ENCODE measurements around the gene CORO2B. TPM values are rescaled to one million over a fixed set of nuclear protein-coding genes. Genes with fewer than 3 reads are reported as not detected.

CORO2B gene
- polyA plus RNA-seq, 1 of the 3 experiments (the other 2 are of a cell fraction): 3.6 TPM

DNA sequence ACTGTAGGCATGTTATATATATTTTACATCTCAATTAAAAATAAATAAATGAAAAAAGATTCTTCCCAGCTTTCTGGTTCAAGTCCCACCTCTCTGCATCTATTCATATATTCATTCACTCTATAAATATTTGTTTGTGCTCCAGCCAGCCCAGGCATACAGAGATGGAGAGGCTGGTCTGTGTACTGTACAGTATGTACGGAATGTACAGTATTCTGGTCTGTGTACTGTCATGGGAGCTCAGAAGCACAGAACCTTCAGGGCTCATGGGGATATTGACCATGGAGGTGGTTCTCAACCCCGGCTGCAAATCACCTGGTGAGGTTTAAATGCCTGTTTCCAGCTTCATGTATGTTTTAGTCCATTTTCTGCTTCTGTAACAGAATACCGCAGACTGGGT lies 13.8 kb downstream of the CORO2B start:
- Histone ChIP-seq H3K4me3 (ENCODE audit: low read depth in 2 of 2, low read length in 1 of 2) (no peak overlapping the region), H3K27me3 (ENCODE audit: insufficient read depth) (no peaks in the 10 kb centered on the region), H3K79me2 (ENCODE audit: insufficient read depth) (no peaks in the 10 kb centered on the region), H3F3A (replicated peaks; ENCODE audit: insufficient read depth) (no peaks in the 10 kb centered on the region), H3K9ac (no peak overlapping the region), H3K36me3 (replicated peaks in 1 of 2; ENCODE audit: control insufficient read depth in 1 of 2, insufficient read depth in 2 of 2, low read length in 1 of 2) (no peaks in the 10 kb centered on the region), H3K4me2 (no peak overlapping the region), H4K20me1 (ENCODE audit: insufficient read depth) (no peaks in the 10 kb centered on the region), H3K4me1 (ENCODE audit: control insufficient read depth in 1 of 2, insufficient read depth in 2 of 2, low read depth in 1 of 2, low read length in 1 of 2) (peaks cover 0 to 12% of the 10 kb centered on the region in 2 experiments; a peak in 1 of 4 replicates), H3K27ac (ENCODE audit: low read depth in 2 of 2, low read length in 1 of 2) (no peak overlapping the region), H3K9me2 (no peaks in the 10 kb centered on the region), H2AFZ (ENCODE audit: low read depth) (no peak overlapping the region), H3K9me3 (no peaks in the 10 kb centered on the region)
- WGBS (ENCODE audit: low lambda C conversion rate): 100% methylated on average over 3 of the region's 3 CpGs
- ChIA-PET CTCF (interaction anchor here (1.2 kb wide), 1 partner anchor 31 kb away, joined by 3 read pairs; no protein-coding TSS in a partner anchor), POLR2A (no interaction called here)
- DNase-seq: no peak
- TF ChIP-seq, protein P1, sequence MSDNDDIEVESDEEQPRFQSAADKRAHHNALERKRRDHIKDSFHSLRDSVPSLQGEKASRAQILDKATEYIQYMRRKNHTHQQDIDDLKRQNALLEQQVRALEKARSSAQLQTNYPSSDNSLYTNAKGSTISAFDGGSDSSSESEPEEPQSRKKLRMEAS (IDR thresholded peaks at IDR 0.05; ENCODE audit: low read depth): no peak
- TF ChIP-seq TEAD4 (IDR thresholded peaks at IDR 0.05; ENCODE audit: borderline replicate concordance, insufficient read depth) (no peak), RCOR1 (IDR thresholded peaks at IDR 0.05; ENCODE audit: low read length) (no peak), EP300 (IDR thresholded peaks at IDR 0.05; ENCODE audit: borderline replicate concordance in 1 of 2, low read depth in 1 of 2, low read length in 1 of 2) (no peak), GATA2 (CRISPR knock-in tag; IDR thresholded peaks at IDR 0.05) (no peak), YY1 (IDR thresholded peaks at IDR 0.05; ENCODE audit: low read depth) (no peak), JUND (IDR thresholded peaks at IDR 0.05) (no peak), SMC3 (IDR thresholded peaks at IDR 0.05; ENCODE audit: low read depth, low read length) (no peak), SIN3A (IDR thresholded peaks at IDR 0.05; ENCODE audit: borderline replicate concordance, low read depth, low read length) (no peak), ZBTB33 (IDR thresholded peaks at IDR 0.05; ENCODE audit: borderline replicate concordance, low read depth) (no peak), POLR2AphosphoS5 (IDR thresholded peaks at IDR 0.05; ENCODE audit: low read depth, low read length) (no peak), FOXM1 (IDR thresholded peaks at IDR 0.05; ENCODE audit: low read depth) (no peak), FOSL2 (IDR thresholded peaks at IDR 0.05; ENCODE audit: borderline replicate concordance, low read depth) (no peak), ELF1 (IDR thresholded peaks at IDR 0.05) (no peak), CHD2 (IDR thresholded peaks at IDR 0.05; ENCODE audit: low read length, partially characterized antibody) (no peak), USF1 (IDR thresholded peaks at IDR 0.05; ENCODE audit: borderline replicate concordance, low read depth) (no peak), TAF1 (IDR thresholded peaks at IDR 0.05; ENCODE audit: borderline replicate concordance, low read depth, low read length) (no peak)
- TF ChIP-seq, protein P2, sequence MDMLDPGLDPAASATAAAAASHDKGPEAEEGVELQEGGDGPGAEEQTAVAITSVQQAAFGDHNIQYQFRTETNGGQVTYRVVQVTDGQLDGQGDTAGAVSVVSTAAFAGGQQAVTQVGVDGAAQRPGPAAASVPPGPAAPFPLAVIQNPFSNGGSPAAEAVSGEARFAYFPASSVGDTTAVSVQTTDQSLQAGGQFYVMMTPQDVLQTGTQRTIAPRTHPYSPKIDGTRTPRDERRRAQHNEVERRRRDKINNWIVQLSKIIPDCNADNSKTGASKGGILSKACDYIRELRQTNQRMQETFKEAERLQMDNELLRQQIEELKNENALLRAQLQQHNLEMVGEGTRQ (IDR thresholded peaks at IDR 0.05; ENCODE audit: borderline replicate concordance, low read depth, low read length): no peak
- TF ChIP-seq, protein P3, sequence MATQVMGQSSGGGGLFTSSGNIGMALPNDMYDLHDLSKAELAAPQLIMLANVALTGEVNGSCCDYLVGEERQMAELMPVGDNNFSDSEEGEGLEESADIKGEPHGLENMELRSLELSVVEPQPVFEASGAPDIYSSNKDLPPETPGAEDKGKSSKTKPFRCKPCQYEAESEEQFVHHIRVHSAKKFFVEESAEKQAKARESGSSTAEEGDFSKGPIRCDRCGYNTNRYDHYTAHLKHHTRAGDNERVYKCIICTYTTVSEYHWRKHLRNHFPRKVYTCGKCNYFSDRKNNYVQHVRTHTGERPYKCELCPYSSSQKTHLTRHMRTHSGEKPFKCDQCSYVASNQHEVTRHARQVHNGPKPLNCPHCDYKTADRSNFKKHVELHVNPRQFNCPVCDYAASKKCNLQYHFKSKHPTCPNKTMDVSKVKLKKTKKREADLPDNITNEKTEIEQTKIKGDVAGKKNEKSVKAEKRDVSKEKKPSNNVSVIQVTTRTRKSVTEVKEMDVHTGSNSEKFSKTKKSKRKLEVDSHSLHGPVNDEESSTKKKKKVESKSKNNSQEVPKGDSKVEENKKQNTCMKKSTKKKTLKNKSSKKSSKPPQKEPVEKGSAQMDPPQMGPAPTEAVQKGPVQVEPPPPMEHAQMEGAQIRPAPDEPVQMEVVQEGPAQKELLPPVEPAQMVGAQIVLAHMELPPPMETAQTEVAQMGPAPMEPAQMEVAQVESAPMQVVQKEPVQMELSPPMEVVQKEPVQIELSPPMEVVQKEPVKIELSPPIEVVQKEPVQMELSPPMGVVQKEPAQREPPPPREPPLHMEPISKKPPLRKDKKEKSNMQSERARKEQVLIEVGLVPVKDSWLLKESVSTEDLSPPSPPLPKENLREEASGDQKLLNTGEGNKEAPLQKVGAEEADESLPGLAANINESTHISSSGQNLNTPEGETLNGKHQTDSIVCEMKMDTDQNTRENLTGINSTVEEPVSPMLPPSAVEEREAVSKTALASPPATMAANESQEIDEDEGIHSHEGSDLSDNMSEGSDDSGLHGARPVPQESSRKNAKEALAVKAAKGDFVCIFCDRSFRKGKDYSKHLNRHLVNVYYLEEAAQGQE (IDR thresholded peaks at IDR 0.05; ENCODE audit: low read depth, low read length): no peak
- TF ChIP-seq, protein P4, sequence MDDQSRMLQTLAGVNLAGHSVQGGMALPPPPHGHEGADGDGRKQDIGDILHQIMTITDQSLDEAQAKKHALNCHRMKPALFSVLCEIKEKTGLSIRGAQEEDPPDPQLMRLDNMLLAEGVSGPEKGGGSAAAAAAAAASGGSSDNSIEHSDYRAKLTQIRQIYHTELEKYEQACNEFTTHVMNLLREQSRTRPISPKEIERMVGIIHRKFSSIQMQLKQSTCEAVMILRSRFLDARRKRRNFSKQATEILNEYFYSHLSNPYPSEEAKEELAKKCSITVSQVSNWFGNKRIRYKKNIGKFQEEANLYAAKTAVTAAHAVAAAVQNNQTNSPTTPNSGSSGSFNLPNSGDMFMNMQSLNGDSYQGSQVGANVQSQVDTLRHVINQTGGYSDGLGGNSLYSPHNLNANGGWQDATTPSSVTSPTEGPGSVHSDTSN (IDR thresholded peaks at IDR 0.05): no peak
